Measurements from ENCODE around the gene LUC7L3. TPM values are rescaled to one million over a fixed set of nuclear protein-coding genes. Genes with fewer than 3 reads are reported as not detected.

Gene LUC7L3
- total and polyA plus RNA-seq, 2 of the 13 experiments (the other 11 are each of a cell fraction or from before 2014, with no cell fraction given), result 108 to 120 TPM

DNA sequence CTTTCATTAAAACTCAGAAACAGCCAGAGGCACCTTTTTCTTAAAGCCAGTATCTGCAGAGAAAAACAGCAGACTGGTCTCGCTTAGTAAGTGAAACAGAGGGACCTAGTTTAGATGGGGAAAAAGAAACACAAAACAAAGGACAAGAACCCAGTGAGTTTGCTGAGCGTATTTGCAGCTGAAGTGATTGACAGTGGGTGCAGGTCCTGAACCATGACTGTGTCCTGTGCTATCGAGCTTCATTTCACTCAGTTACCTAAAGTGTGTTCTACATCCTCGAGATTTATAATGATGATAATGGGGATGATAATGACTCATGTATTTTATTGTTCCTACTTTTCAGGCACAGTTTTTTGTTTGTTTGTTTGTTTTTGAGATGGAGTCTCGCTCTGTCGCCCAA lies 84.3 kb downstream of the LUC7L3 start:
- peak overlapping the region; percentile 85 for H2AFZ ChIP-seq (ENCODE audit: low read length)
- intact Hi-C loops (cut with micrococcal nuclease; ENCODE audit: unreplicated experiment) (loop anchor here (5.0 kb wide), 1 partner anchor 39 kb away; no protein-coding TSS in a partner anchor), in situ Hi-C loops (cut with HindIII; ENCODE audit: extremely low pct_ligation_motif_present, low pct_unique_long_range_greater_than_20kb) (no loop called here)
- ATAC-seq (peak; percentile 6; the same call in 1 of the 3 replicates), FAIRE-seq (peak; percentile 77), DNase-seq (ENCODE audit: low spot score) (no peak)
- H3K36me3 ChIP-seq (replicated peaks in 1 of 2; ENCODE audit: control insufficient read depth in 1 of 2, insufficient read depth in 2 of 2, low read length in 2 of 2), result no peaks in the 10 kb centered on the region
- no peaks in the 10 kb centered on the region for H3K79me2 ChIP-seq (ENCODE audit: insufficient read depth, low read length)
- CTCF ChIA-PET (ENCODE audit: low intra/inter-chr PET ratio, low total read pairs), result no interaction called here
- H3K4me1 ChIP-seq (ENCODE audit: insufficient read depth, low read length), result peaks cover 99% of the 10 kb centered on the region
- TF ChIP-seq, protein P1, sequence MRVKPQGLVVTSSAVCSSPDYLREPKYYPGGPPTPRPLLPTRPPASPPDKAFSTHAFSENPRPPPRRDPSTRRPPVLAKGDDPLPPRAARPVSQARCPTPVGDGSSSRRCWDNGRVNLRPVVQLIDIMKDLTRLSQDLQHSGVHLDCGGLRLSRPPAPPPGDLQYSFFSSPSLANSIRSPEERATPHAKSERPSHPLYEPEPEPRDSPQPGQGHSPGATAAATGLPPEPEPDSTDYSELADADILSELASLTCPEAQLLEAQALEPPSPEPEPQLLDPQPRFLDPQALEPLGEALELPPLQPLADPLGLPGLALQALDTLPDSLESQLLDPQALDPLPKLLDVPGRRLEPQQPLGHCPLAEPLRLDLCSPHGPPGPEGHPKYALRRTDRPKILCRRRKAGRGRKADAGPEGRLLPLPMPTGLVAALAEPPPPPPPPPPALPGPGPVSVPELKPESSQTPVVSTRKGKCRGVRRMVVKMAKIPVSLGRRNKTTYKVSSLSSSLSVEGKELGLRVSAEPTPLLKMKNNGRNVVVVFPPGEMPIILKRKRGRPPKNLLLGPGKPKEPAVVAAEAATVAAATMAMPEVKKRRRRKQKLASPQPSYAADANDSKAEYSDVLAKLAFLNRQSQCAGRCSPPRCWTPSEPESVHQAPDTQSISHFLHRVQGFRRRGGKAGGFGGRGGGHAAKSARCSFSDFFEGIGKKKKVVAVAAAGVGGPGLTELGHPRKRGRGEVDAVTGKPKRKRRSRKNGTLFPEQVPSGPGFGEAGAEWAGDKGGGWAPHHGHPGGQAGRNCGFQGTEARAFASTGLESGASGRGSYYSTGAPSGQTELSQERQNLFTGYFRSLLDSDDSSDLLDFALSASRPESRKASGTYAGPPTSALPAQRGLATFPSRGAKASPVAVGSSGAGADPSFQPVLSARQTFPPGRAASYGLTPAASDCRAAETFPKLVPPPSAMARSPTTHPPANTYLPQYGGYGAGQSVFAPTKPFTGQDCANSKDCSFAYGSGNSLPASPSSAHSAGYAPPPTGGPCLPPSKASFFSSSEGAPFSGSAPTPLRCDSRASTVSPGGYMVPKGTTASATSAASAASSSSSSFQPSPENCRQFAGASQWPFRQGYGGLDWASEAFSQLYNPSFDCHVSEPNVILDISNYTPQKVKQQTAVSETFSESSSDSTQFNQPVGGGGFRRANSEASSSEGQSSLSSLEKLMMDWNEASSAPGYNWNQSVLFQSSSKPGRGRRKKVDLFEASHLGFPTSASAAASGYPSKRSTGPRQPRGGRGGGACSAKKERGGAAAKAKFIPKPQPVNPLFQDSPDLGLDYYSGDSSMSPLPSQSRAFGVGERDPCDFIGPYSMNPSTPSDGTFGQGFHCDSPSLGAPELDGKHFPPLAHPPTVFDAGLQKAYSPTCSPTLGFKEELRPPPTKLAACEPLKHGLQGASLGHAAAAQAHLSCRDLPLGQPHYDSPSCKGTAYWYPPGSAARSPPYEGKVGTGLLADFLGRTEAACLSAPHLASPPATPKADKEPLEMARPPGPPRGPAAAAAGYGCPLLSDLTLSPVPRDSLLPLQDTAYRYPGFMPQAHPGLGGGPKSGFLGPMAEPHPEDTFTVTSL (CRISPR knock-in tag; IDR thresholded peaks at IDR 0.05; ENCODE audit: borderline replicate concordance), result 0 out of 2 replicates have a peak, but pooled peaks have one; percentile 31
- TF ChIP-seq SAP130 (CRISPR knock-in tag; IDR thresholded peaks at IDR 0.05; ENCODE audit: low read depth) (peak; percentile 28; the same call in 1 of the 2 replicates), PHF5A (CRISPR knock-in tag; IDR thresholded peaks at IDR 0.05; ENCODE audit: low read depth, unreplicated experiment) (no peak), PITX1 (CRISPR knock-in tag; IDR thresholded peaks at IDR 0.05) (0 out of 2 replicates have a peak, but pooled peaks have one; percentile 12), TP53 (CRISPR knock-in tag; conservative IDR thresholded peaks at IDR 0.05) (no peak), BCL6 (CRISPR knock-in tag; IDR thresholded peaks at IDR 0.05) (no peak), ZNF577 (CRISPR knock-in tag; IDR thresholded peaks at IDR 0.05; ENCODE audit: borderline replicate concordance, low read depth) (no peak), ZNF292 (CRISPR knock-in tag; IDR thresholded peaks at IDR 0.05; ENCODE audit: borderline replicate concordance, low read depth) (0 out of 2 replicates have a peak, but pooled peaks have one; percentile 25), MXD4 (CRISPR knock-in tag; IDR thresholded peaks at IDR 0.05) (peak; percentile 50; the same call in 1 of the 2 replicates), ZNF496 (CRISPR knock-in tag; IDR thresholded peaks at IDR 0.05; ENCODE audit: insufficient replicate concordance) (no peak), TCF7L2 (IDR thresholded peaks at IDR 0.05; ENCODE audit: low read depth, low read length) (no peak), ZNF605 (CRISPR knock-in tag; IDR thresholded peaks at IDR 0.05) (0 out of 2 replicates have a peak, but pooled peaks have one; percentile 23), ZNF614 (CRISPR knock-in tag; IDR thresholded peaks at IDR 0.05; ENCODE audit: borderline replicate concordance) (no peak), ZKSCAN8 (CRISPR knock-in tag; IDR thresholded peaks at IDR 0.05; ENCODE audit: borderline replicate concordance) (no peak)
- TF ChIP-seq, protein P2, sequence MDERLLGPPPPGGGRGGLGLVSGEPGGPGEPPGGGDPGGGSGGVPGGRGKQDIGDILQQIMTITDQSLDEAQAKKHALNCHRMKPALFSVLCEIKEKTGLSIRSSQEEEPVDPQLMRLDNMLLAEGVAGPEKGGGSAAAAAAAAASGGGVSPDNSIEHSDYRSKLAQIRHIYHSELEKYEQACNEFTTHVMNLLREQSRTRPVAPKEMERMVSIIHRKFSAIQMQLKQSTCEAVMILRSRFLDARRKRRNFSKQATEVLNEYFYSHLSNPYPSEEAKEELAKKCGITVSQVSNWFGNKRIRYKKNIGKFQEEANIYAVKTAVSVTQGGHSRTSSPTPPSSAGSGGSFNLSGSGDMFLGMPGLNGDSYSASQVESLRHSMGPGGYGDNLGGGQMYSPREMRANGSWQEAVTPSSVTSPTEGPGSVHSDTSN (CRISPR knock-in tag; IDR thresholded peaks at IDR 0.05), result peak; percentile 80
- no peak overlapping the region for H3K27ac ChIP-seq (ENCODE audit: extremely low read length, insufficient read depth, low read length)
- H3K9me3 ChIP-seq (ENCODE audit: low read length), result no peaks in the 10 kb centered on the region
- no TSS peak for BruUV-seq (replicated peaks)
- H4K20me1 ChIP-seq (ENCODE audit: insufficient read depth, low read length), result no peaks in the 10 kb centered on the region
- H3K27me3 ChIP-seq (ENCODE audit: control insufficient read depth in 1 of 2, insufficient read depth in 2 of 2, low read length in 2 of 2), result peaks cover 1 to 27% of the 10 kb centered on the region in 2 experiments; a peak in 4 of 5 replicates
- WGBS (ENCODE audit: low lambda C conversion rate), result 5% methylated on average over 6 of the region's 6 CpGs
- peak overlapping the region in 2 of 3 experiments; percentile 19 to 52; a peak in 4 of 6 replicates for H3K4me3 ChIP-seq (replicated peaks in 1 of 3; ENCODE audit: insufficient read depth in 1 of 3, low read depth in 2 of 3, low read length in 3 of 3)
- POLR2A ChIA-PET, result interaction anchor here (0.6 to 3.0 kb wide), 3 partner anchors 63 to 256 kb away, joined by 3 to 11 read pairs (median 7); partner anchors contain the start of gene TOB1
- peak overlapping the region; percentile 36; the same call in 1 of the 2 replicates for H3K9ac ChIP-seq (ENCODE audit: insufficient read depth, low read depth, low read length)
- peak overlapping the region; percentile 72 for H3K4me2 ChIP-seq (ENCODE audit: low read depth, low read length)
